Glomerular endothelial cell (primary cell): Measurements from ENCODE around the gene KLF5. TPM values are rescaled to one million over a fixed set of nuclear protein-coding genes. Genes with fewer than 3 reads are reported as not detected.

Experiments
- DNase-seq: peaks from one replicate; pipeline ENCODE4 v3.0.0-alpha.2; 2011; ENCODE audit warnings: low read depth, low spot score; ENCODE audit errors: extremely low read depth
- total RNA-seq: library from RNA; depleted of rRNA; stranded (reverse); fragments of >200 nt; gene quantifications from 2 replicates; pipeline ENCODE4 v1.2.3, GENCODE V29; 2015

KLF5 gene
- total RNA-seq, 1 donor from 2014 or later: 2.8 TPM

- DNase-seq: no peak
These were observed 850 bp downstream of the KLF5 start for GRCh38 chr13:73059460-73060250.

- DNase-seq: no peak
These were observed 1.7 kb downstream of the KLF5 start for GRCh38 chr13:73060251-73061160.

GRCh38 chr13:73061473-73061872, 2.7 kb downstream of the KLF5 start:
- no peak for DNase-seq

GRCh38 chr13:73061876-73062275, 3.1 kb downstream of the KLF5 start:
- DNase-seq: no peak

- DNase-seq: no peak
These were observed 3.7 kb downstream of the KLF5 start for GRCh38 chr13:73062468-73062867.

- DNase-seq: no peak
These were observed 4.4 kb downstream of the KLF5 start for GRCh38 chr13:73063166-73063565.

GRCh38 chr13:73065036-73065435, 6.2 kb downstream of the KLF5 start:
- no peak for DNase-seq

- DNase-seq: no peak
These were observed 7.0 kb downstream of the KLF5 start for GRCh38 chr13:73065665-73066340.

- DNase-seq: no peak
These were observed 10.5 kb downstream of the KLF5 start for GRCh38 chr13:73069206-73069805.

- no peak for DNase-seq
These were observed 11.8 kb downstream of the KLF5 start for GRCh38 chr13:73070451-73071098.

GRCh38 chr13:73072239-73072900, 13.6 kb downstream of the KLF5 start:
- DNase-seq: no peak

- no peak for DNase-seq
These were observed 14.2 kb downstream of the KLF5 start for GRCh38 chr13:73073050-73073449.

GRCh38 chr13:73074014-73074413, 15.2 kb downstream of the KLF5 start:
- DNase-seq: no peak

- no peak for DNase-seq
These were observed 16.1 kb downstream of the KLF5 start for GRCh38 chr13:73074926-73075325.

- no peak for DNase-seq
These were observed 16.7 kb downstream of the KLF5 start for GRCh38 chr13:73075546-73075945.

- no peak for DNase-seq
These were observed 17.1 kb downstream of the KLF5 start for GRCh38 chr13:73075954-73076353.

GRCh38 chr13:73077865-73078264, 19.1 kb downstream of the KLF5 start:
- no peak for DNase-seq

GRCh38 chr13:73079359-73079758, 20.6 kb downstream of the KLF5 start:
- DNase-seq: no peak

- no peak for DNase-seq
These were observed 22.6 kb downstream of the KLF5 start for GRCh38 chr13:73081256-73081915.
